Measurements from ENCODE around the gene ATP6V0D1.

The ATP6V0D1 gene

GRCh38 chr16:67429799-67430503, 51.0 kb downstream of the ATP6V0D1 start:
- POLR2A ChIA-PET: interaction anchor here (1.1 kb wide), 1 partner anchor 11 kb away, joined by 3 read pairs; no protein-coding TSS in a partner anchor
- TF ChIP-seq NFRKB (IDR thresholded peaks at IDR 0.05) (no peak), CTBP1 (IDR thresholded peaks at IDR 0.05; ENCODE audit: borderline replicate concordance) (no peak), FOXK2 (IDR thresholded peaks at IDR 0.05) (no peak), ZNF384 (IDR thresholded peaks at IDR 0.05) (no peak), TARDBP (IDR thresholded peaks at IDR 0.05) (no peak), FOXM1 (IDR thresholded peaks at IDR 0.05; ENCODE audit: borderline replicate concordance) (no peak), BHLHE40 (IDR thresholded peaks at IDR 0.05; ENCODE audit: borderline replicate concordance) (no peak), ARNT (IDR thresholded peaks at IDR 0.05) (no peak)
- CTCF ChIA-PET: interaction anchor here (6.0 kb wide), 1 partner anchor 35 kb away, joined by 50 read pairs; no protein-coding TSS in a partner anchor
- DNase-seq (ENCODE audit: extremely low spot score): no peak

- no peak for DNase-seq (ENCODE audit: extremely low spot score)
- POLR2A ChIA-PET: no interaction called here
- CTCF ChIA-PET: interaction anchor here (0.6 to 6.0 kb wide), 7 partner anchors 15 to 382 kb away, joined by 3 to 50 read pairs (median 4); no protein-coding TSS in a partner anchor
Measured at GRCh38 chr16:67429053-67429798, 51.7 kb downstream of the ATP6V0D1 start.

DNA sequence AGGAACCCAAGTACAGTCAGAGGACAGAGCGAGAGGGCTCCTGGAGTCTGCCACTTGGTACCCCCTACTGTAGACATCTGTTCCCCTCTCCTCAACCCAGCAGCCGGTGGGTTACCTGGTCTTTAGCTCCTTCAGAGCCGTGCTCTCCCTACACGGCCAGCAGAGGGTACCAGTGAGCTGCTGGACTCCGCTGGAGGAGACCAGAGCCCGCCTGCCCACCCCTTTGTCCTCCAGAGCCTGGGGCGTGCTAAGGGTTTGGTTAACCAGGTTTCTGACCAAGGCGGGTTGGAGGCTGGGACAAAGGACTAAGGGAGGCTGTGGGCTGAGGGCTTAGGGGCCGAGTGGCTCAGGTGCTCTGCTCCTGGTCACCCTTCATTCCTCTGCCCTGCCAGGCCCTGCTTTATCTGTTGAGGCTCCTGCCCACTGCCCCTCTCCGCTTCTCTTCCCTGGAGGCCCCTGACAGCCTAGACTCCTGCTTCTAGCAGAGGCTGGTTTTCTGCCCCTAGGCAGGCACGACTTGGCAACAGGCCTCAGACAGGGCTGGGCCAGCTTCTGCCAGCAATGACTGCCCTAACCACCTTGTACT, 52.7 kb downstream of the ATP6V0D1 start:
- peak; percentile 83 for DNase-seq (ENCODE audit: extremely low spot score)
- CTCF ChIA-PET: interaction anchor here (0.5 to 6.0 kb wide), 17 partner anchors 11 to 381 kb away, joined by 3 to 50 read pairs (median 4); partner anchors contain the start of genes ATP6V0D1, KCTD19, LRRC36 and TPPP3
- TF ChIP-seq LEF1 (IDR thresholded peaks at IDR 0.05; ENCODE audit: borderline replicate concordance): no peak
- TF ChIP-seq FOXA1 (IDR thresholded peaks at IDR 0.05): no peak
- TF ChIP-seq ELF4 (IDR thresholded peaks at IDR 0.05): no peak
- TF ChIP-seq BHLHE40 (IDR thresholded peaks at IDR 0.05; ENCODE audit: borderline replicate concordance): no peak
- no peak for TF ChIP-seq FOXM1 (IDR thresholded peaks at IDR 0.05; ENCODE audit: borderline replicate concordance)
- no peak for TF ChIP-seq SP1 (IDR thresholded peaks at IDR 0.05)
- TF ChIP-seq SUZ12 (IDR thresholded peaks at IDR 0.05): no peak
- TF ChIP-seq ZNF384 (IDR thresholded peaks at IDR 0.05): no peak
- TF ChIP-seq CTBP1 (IDR thresholded peaks at IDR 0.05; ENCODE audit: borderline replicate concordance): no peak
- TF ChIP-seq TARDBP (IDR thresholded peaks at IDR 0.05): no peak
- TF ChIP-seq FOXK2 (IDR thresholded peaks at IDR 0.05): no peak
- no peak for TF ChIP-seq HDGF (IDR thresholded peaks at IDR 0.05; ENCODE audit: borderline replicate concordance)
- no peak for TF ChIP-seq PKNOX1 (IDR thresholded peaks at IDR 0.05)
- no peak for TF ChIP-seq L3MBTL2 (conservative IDR thresholded peaks at IDR 0.05)
- no peak for TF ChIP-seq NFRKB (IDR thresholded peaks at IDR 0.05)
- no peak for TF ChIP-seq ARNT (IDR thresholded peaks at IDR 0.05)
- POLR2A ChIA-PET: interaction anchor here (0.6 to 1.1 kb wide), 3 partner anchors 13 to 180 kb away, joined by 3 read pairs; partner anchors contain the start of gene ATP6V0D1

More at GRCh38 chr16:67429053-67429798, 51.7 kb downstream of the ATP6V0D1 start:
- TF ChIP-seq SP1 (IDR thresholded peaks at IDR 0.05) (no peak), SUZ12 (IDR thresholded peaks at IDR 0.05) (no peak), LEF1 (IDR thresholded peaks at IDR 0.05; ENCODE audit: borderline replicate concordance) (no peak)

- CTCF ChIA-PET: interaction anchor here (1.1 to 6.0 kb wide), 6 partner anchors 10 to 100 kb away, joined by 3 to 50 read pairs (median 9); partner anchors contain the start of genes KCTD19, LRRC36 and ZDHHC1
- TF ChIP-seq HDGF (IDR thresholded peaks at IDR 0.05; ENCODE audit: borderline replicate concordance) (no peak), ARNT (IDR thresholded peaks at IDR 0.05) (no peak), ELF4 (IDR thresholded peaks at IDR 0.05) (no peak), SP1 (IDR thresholded peaks at IDR 0.05) (no peak), NFRKB (IDR thresholded peaks at IDR 0.05) (no peak), ZNF384 (IDR thresholded peaks at IDR 0.05) (no peak), PKNOX1 (IDR thresholded peaks at IDR 0.05) (no peak), CTBP1 (IDR thresholded peaks at IDR 0.05; ENCODE audit: borderline replicate concordance) (no peak), FOXK2 (IDR thresholded peaks at IDR 0.05) (no peak), LEF1 (IDR thresholded peaks at IDR 0.05; ENCODE audit: borderline replicate concordance) (no peak)
- DNase-seq (ENCODE audit: extremely low spot score): no peak
- POLR2A ChIA-PET: interaction anchor here (1.0 kb wide), 1 partner anchor 27 kb away, joined by 3 read pairs; no protein-coding TSS in a partner anchor
Measured at GRCh38 chr16:67426950-67427349, 54.0 kb downstream of the ATP6V0D1 start.

DNA sequence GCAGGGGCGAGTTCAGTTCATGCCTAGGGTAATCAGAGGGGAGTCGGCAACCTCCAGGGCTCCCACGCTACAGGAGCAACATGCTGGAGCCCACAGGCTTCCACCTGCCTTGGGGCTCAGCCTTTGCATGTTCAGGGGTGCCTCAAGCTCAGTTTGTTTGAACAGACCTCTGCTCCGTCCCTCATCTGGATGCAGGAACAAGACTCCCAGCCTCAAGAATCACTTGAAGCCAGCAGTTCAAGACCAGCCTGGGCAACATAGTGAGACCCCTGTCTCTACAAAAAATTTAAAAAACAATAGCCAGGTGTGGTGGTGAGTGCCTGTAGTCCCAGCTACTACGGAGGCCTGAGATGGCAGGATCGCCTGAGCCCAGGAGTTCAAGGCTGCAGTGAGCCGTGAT, 54.9 kb downstream of the ATP6V0D1 start:
- POLR2A ChIA-PET: interaction anchor here (0.7 kb wide), 1 partner anchor 165 kb away, joined by 3 read pairs; no protein-coding TSS in a partner anchor

More for the DNA sequence above, 54.9 kb downstream of the ATP6V0D1 start:
- CTCF ChIA-PET: interaction anchor here (6.0 kb wide), 1 partner anchor 39 kb away, joined by 50 read pairs; no protein-coding TSS in a partner anchor
- TF ChIP-seq NFRKB (IDR thresholded peaks at IDR 0.05): no peak
- no peak for TF ChIP-seq ELF4 (IDR thresholded peaks at IDR 0.05)
- TF ChIP-seq HDGF (IDR thresholded peaks at IDR 0.05; ENCODE audit: borderline replicate concordance): no peak
- no peak for TF ChIP-seq BHLHE40 (IDR thresholded peaks at IDR 0.05; ENCODE audit: borderline replicate concordance)
- TF ChIP-seq SP1 (IDR thresholded peaks at IDR 0.05): no peak
- TF ChIP-seq FOXA1 (IDR thresholded peaks at IDR 0.05): no peak
- TF ChIP-seq LEF1 (IDR thresholded peaks at IDR 0.05; ENCODE audit: borderline replicate concordance): no peak
- TF ChIP-seq FOXM1 (IDR thresholded peaks at IDR 0.05; ENCODE audit: borderline replicate concordance): no peak
- TF ChIP-seq PKNOX1 (IDR thresholded peaks at IDR 0.05): no peak
- no peak for TF ChIP-seq L3MBTL2 (conservative IDR thresholded peaks at IDR 0.05)
- no peak for TF ChIP-seq ARNT (IDR thresholded peaks at IDR 0.05)
- no peak for TF ChIP-seq TARDBP (IDR thresholded peaks at IDR 0.05)
- TF ChIP-seq SUZ12 (IDR thresholded peaks at IDR 0.05): no peak
- no peak for DNase-seq (ENCODE audit: extremely low spot score)

All from HEK293T (cell line).